Fibroblast of pulmonary artery (primary cell): ENCODE measurements around the gene HTR1B.

Experiments used
- DNase-seq: peaks from one replicate; pipeline ENCODE4 v3.0.0-alpha.2; 2010; ENCODE audit warnings: low read depth
- H3K4me3 ChIP-seq: replicated peaks from 2 replicates; pipeline ENCODE4 v1.5.1; 2011; ENCODE audit warnings: low read depth, mild to moderate bottlenecking, control low read depth, low read length, moderate library complexity
- CTCF ChIP-seq: IDR thresholded peaks from 2 replicates; pipeline ENCODE4 v1.5.1; 2011; ENCODE audit warnings: mild to moderate bottlenecking, control low read depth, low read length, inconsistent platforms; ENCODE audit errors: missing control alignments

HTR1B gene, protein sequence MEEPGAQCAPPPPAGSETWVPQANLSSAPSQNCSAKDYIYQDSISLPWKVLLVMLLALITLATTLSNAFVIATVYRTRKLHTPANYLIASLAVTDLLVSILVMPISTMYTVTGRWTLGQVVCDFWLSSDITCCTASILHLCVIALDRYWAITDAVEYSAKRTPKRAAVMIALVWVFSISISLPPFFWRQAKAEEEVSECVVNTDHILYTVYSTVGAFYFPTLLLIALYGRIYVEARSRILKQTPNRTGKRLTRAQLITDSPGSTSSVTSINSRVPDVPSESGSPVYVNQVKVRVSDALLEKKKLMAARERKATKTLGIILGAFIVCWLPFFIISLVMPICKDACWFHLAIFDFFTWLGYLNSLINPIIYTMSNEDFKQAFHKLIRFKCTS

GRCh38 chr6:77463308-77463860 is at the start of gene HTR1B:
TSS of gene HTR1B (minus strand) at chr6:77463491. CDS start at chr6:77463403, 88 bp downstream.
- no peak for TF ChIP-seq CTCF
- peak within 1 kb of the TSS; percentile 53 for H3K4me3 ChIP-seq

DNA sequence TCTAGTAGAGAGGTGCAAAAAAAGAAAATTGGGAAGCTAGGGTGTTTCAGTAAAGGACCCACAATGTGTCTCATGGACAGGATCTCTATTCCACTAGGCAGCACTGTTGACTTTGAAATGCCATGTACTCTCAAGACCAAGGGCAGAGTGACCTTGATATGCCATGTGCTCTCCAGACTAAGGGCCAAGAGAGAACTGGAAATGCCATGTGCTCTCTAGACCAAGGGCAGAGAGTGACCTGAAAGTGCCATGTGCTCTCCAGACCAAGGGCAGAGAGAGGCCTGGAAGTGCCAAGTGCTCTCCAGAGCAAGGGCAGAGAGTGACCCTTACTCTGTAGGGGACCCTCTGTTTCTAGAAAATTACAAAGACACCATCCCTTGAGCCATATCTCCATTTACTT is 49.3 kb upstream of the HTR1B start:
- no peak for DNase-seq
- TF ChIP-seq CTCF = no peak
- no peak overlapping the region for H3K4me3 ChIP-seq

More at GRCh38 chr6:77463308-77463860, at the start of gene HTR1B:
- no peak for DNase-seq

DNA sequence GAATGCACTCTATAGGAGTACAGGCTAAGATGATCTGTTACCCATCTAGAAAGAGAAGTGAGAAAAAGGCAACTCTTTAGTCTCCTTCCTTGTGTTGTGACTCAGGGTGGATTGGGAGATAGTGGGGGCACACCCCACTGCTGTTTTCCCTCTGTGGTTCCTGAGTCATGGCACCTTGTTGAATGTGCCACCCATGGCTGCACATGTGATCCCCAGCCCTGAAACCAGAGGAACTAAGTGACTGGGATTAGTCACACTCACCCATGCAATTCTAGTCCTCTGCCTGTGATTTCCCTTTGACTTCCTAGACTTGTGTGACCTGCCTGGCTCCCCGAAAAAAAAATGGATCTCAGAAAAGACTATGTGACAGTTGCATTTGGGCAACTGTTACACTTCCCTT is 48.6 kb upstream of the HTR1B start:
- TF ChIP-seq CTCF = no peak
- H3K4me3 ChIP-seq = no peak overlapping the region
- DNase-seq = no peak

DNA sequence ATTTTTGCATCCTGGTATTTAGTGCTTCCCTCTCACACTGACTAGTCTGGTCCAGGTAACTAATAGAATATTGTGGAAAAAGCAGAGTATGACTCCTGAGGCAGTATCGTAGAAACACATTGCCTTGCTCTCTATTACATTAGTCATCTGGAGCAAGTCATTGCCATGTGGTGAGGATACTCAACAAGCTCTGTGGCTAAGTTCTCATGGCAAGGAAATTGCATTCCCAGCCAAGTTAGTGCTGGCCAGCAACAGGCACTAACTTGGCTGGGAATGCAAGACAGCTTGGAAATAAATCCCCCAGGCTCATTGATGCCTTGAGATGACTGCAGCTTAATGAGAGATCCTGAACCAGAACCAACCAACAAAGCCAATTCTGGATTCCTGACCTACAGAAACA is 39.7 kb upstream of the HTR1B start:
- no peak for TF ChIP-seq CTCF
- DNase-seq = no peak
- no peak overlapping the region for H3K4me3 ChIP-seq

GRCh38 chr6:77492530-77492929 is 29.2 kb upstream of the HTR1B start:
- no peak for TF ChIP-seq CTCF
- H3K4me3 ChIP-seq = no peak overlapping the region
- DNase-seq = no peak

DNA sequence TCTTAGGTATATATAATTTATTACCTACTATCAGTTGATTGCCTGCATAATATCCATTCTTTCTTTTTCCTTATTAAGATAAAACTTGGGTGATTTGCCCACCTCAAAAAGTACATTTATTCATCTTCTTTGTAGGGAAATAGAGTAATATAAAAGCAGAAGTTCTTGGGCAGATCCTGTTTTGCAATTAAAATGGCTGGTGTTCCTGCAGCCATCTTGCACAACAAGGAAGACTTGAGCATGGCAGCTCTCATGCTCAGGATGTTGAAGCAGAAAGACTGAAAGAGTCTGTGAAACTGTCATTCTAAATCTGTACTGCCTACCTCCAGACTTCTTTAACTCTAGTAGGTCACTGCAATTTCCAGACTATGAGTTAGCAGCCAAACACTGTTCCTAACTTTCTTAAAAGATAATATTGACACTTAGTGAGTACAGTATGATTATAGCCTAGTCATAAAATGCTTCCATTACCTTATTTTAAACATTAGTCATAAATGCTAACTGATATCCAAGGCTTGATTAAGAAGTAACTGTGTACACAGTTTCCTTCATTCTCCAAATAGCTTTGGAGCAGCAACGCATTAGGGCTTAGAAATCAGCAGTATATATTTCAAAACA is 24.6 kb upstream of the HTR1B start:
- TF ChIP-seq CTCF = no peak

More for the DNA sequence above, 24.6 kb upstream of the HTR1B start:
- DNase-seq = no peak
- no peak overlapping the region for H3K4me3 ChIP-seq
